Measurements from ENCODE around the gene ENAH. TPM values are rescaled to one million over a fixed set of nuclear protein-coding genes. Genes with fewer than 3 reads are reported as not detected.
A peak's percentile ranks its signal among the peaks of the same experiment; 100 is the strongest.

ENAH gene
- polyA plus RNA-seq, 10 donors, result 115 to 167 (median 133) TPM

- no peak for DNase-seq
Measured at GRCh38 chr1:225567789-225568188, 85.1 kb downstream of the ENAH start.

- peak in 2 of 3 donors; percentile 38 to 72 for DNase-seq
Measured at GRCh38 chr1:225565847-225566246, 87.1 kb downstream of the ENAH start.

- no peak for DNase-seq
Measured at GRCh38 chr1:225561675-225562074, 91.2 kb downstream of the ENAH start.

- no peak for DNase-seq
Measured at GRCh38 chr1:225559902-225560301, 93.0 kb downstream of the ENAH start.

GRCh38 chr1:225559326-225559725 lies 93.6 kb downstream of the ENAH start:
- no peak for DNase-seq

- DNase-seq, result no peak
Measured at GRCh38 chr1:225556694-225557093, 96.2 kb downstream of the ENAH start.

- DNase-seq, result no peak
Measured at GRCh38 chr1:225555821-225556220, 97.1 kb downstream of the ENAH start.

GRCh38 chr1:225554216-225554812 lies 98.6 kb downstream of the ENAH start:
- DNase-seq, result peak in 2 of 3 donors; percentile 42 to 51

GRCh38 chr1:225549821-225550220 lies 103.1 kb downstream of the ENAH start:
- no peak for DNase-seq

GRCh38 chr1:225548140-225548857 lies 104.6 kb downstream of the ENAH start:
- no peak for DNase-seq

- no peak for DNase-seq
Measured at GRCh38 chr1:225545649-225546048, 107.3 kb downstream of the ENAH start.

GRCh38 chr1:225544924-225545323 lies 108.0 kb downstream of the ENAH start:
- DNase-seq, result no peak

- no peak for DNase-seq
Measured at GRCh38 chr1:225544263-225544662, 108.7 kb downstream of the ENAH start.

GRCh38 chr1:225543350-225543749 lies 109.6 kb downstream of the ENAH start:
- DNase-seq, result no peak

GRCh38 chr1:225541383-225541782 lies 111.5 kb downstream of the ENAH start:
- DNase-seq, result no peak

GRCh38 chr1:225539575-225539974 lies 113.3 kb downstream of the ENAH start:
- DNase-seq, result no peak

GRCh38 chr1:225539069-225539468 lies 113.9 kb downstream of the ENAH start:
- DNase-seq, result no peak

- DNase-seq, result no peak
Measured at GRCh38 chr1:225537554-225538251, 115.2 kb downstream of the ENAH start.

GRCh38 chr1:225535280-225535679 lies 117.6 kb downstream of the ENAH start:
- no peak for DNase-seq

- no peak for DNase-seq
Measured at GRCh38 chr1:225534772-225535171, 118.2 kb downstream of the ENAH start.

GRCh38 chr1:225534135-225534534 lies 118.8 kb downstream of the ENAH start:
- DNase-seq, result no peak

GRCh38 chr1:225533238-225533637 lies 119.7 kb downstream of the ENAH start:
- DNase-seq, result no peak
